Naive B cell (primary cell): ENCODE measurements around the gene IFNA16. TPM values are rescaled to one million over a fixed set of nuclear protein-coding genes. Genes with fewer than 3 reads are reported as not detected.
"Not testable (repeated sequence)": the region's sequence is repeated elsewhere in the genome, so short reads cannot be mapped to it uniquely, and the experiment has no call there.

Source experiments
- ATAC-seq, 2 donors: fragments of 150-1000 bp; cut with Tn5 transposase; 2 replicates each; pipeline ENCODE4 v1.10.0; 2021; ENCODE audit warnings: low read depth in 2 of 2, mild to moderate bottlenecking in 2 of 2, moderate library complexity in 2 of 2
- DNase-seq: peaks from one replicate; pipeline ENCODE4 v3.0.0; 2022
- H3K27ac Mint-ChIP-seq, 6 donors: one replicate each; pipeline ENCODE4 v1.8.0; 2020 to 2022; ENCODE audit warnings: mild to moderate bottlenecking in 6 of 6, mixed read lengths in 6 of 6, moderate library complexity in 5 of 6, inconsistent platforms in 2 of 6
- H3K27me3 Mint-ChIP-seq, 3 donors: one replicate each; pipeline ENCODE4 v1.8.0; 2021 to 2022; ENCODE audit warnings: mixed read lengths in 3 of 3, mild to moderate bottlenecking in 1 of 3
- H3K36me3 Mint-ChIP-seq, 2 donors: one replicate each; pipeline ENCODE4 v1.8.0; 2020 to 2022; ENCODE audit warnings: mixed read lengths in 2 of 2, inconsistent platforms in 1 of 2, mild to moderate bottlenecking in 1 of 2
- H3K4me1 Mint-ChIP-seq, 3 donors: one replicate each; pipeline ENCODE4 v1.8.0; 2020 to 2022; ENCODE audit warnings: mixed read lengths in 3 of 3, inconsistent platforms in 1 of 3, mild to moderate bottlenecking in 1 of 3, moderate library complexity in 1 of 3
- H3K4me3 Mint-ChIP-seq, 8 donors: one replicate each; pipeline ENCODE4 v1.8.0; 2020 to 2022; ENCODE audit warnings: mild to moderate bottlenecking in 8 of 8, mixed read lengths in 8 of 8, moderate library complexity in 8 of 8, inconsistent platforms in 2 of 8
- H3K9me3 Mint-ChIP-seq, 7 donors: one replicate each; pipeline ENCODE4 v1.8.0; 2020 to 2022; ENCODE audit warnings: mixed read lengths in 7 of 7, mild to moderate bottlenecking in 5 of 7, inconsistent platforms in 2 of 7, moderate library complexity in 1 of 7
- polyA plus RNA-seq, 6 donors: library from polyadenylated mRNA; unstranded; fragments of 300-500 nt; fragmentation: Illumina TruSeq; gene quantifications; one replicate each; pipeline ENCODE4 v1.2.3, GENCODE V29; 2021; ENCODE audit warnings: low read depth in 6 of 6

IFNA16 gene
- polyA plus RNA-seq, 6 donors from 2014 or later = not detected

DNA sequence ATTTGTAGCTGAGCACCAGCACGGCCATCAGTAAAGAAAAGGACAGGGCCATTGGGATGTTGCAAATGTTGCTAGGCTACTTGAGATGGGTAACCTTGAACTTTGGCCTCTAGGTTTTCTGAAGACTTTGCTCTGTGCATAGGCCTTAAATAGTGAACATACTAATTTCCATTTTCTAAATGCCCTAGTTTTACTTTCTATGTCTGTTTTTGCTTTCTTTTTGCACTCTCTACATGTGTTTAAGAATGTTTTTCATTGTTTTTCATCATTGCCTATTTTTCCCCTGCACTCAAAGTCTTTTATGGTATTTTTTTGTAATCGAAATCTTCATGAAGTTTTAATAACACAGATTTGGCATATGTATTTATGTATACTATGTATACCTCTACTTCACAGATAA lies 11.0 kb upstream of the IFNA16 start, which contains the start of gene IFNA17:
IFNA17 (minus strand) TSS at position 101 of the 400 bp plus-strand sequence; CDS start at position 52, 49 bp downstream.
- Mint-ChIP-seq H3K36me3 (no peaks in the 10 kb centered on the region), H3K27ac (peak within 1 kb of the TSS in 1 of 6 donors; percentile 30), H3K4me1 (no peaks in the 10 kb centered on the region), H3K9me3 (peaks cover 0 to under 1% (median 0%) of the 10 kb centered on the region in 7 donors), H3K4me3 (no peak within 1 kb of the TSS), H3K27me3 (peaks cover 0 to 7% (median 5%) of the 10 kb centered on the region in 3 donors)
- ATAC-seq (no peak), DNase-seq (no peak)

DNA sequence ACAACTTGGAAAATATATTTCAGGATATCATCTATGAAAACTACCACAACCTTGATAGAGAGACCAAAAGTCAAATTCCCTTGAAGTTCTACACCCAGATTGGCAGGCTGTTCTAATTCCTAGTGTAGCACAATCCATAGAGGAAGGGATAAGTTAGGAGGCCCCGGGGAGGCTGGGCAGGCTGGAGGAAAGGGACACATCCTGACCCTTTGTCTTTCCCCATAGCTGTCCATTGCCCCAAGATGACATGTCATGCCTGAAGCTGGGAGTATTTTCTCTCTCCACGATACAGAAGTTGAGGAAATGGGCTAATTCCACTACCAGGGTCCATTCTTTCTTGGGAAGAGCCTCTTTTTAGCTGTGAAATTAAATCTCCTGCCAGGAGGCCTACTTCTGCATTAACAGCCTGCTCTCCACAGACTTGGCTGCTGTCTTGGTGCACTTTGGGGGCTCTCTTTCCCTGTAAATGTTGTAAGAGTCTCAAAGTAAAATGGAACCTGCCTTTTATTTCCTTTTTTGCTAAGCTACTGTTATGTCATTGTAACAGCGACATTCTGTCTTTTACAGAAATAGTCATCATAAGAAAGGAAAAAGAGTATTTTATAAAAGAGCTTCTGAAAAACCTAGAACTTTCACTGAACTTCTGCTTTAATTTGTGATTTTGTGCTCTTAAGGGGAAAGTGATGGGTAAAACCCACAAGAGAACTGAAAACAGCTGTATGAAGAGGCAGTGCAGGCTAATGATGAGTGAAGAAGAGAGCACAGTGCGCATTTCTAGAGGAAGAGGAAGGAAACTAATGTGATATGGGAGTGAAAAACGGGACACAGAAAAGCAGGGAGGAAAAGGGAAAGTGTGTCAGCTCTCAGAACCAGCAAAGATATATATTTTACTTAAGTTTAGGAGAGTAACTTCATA lies 3.4 kb downstream of the IFNA16 start:
- peak overlapping the region in 3 of 8 donors; percentile 12 to 45 (median 30) for H3K4me3 Mint-ChIP-seq
- H3K36me3 Mint-ChIP-seq, H3K4me1 Mint-ChIP-seq, H3K9me3 Mint-ChIP-seq, DNase-seq: not testable (repeated sequence)
- ATAC-seq = peak; percentile 54 to 69
- H3K27me3 Mint-ChIP-seq = peaks cover 3 to 12% (median 9%) of the 10 kb centered on the region in 3 donors
- peak overlapping the region in 2 of 6 donors; percentile 16 to 36 for H3K27ac Mint-ChIP-seq

GRCh38 chr9:21212160-21212559 lies 5.0 kb downstream of the IFNA16 start:
- not testable (repeated sequence) for DNase-seq, H3K36me3 Mint-ChIP-seq, H3K4me1 Mint-ChIP-seq, H3K9me3 Mint-ChIP-seq, H3K4me3 Mint-ChIP-seq, ATAC-seq, H3K27ac Mint-ChIP-seq
- peaks cover 0 to 12% (median 7%) of the 10 kb centered on the region in 3 donors for H3K27me3 Mint-ChIP-seq

- not testable (repeated sequence) for H3K36me3 Mint-ChIP-seq, ATAC-seq, DNase-seq, H3K9me3 Mint-ChIP-seq, H3K4me1 Mint-ChIP-seq, H3K27ac Mint-ChIP-seq, H3K4me3 Mint-ChIP-seq, H3K27me3 Mint-ChIP-seq
Observed at GRCh38 chr9:21210782-21211181, 6.3 kb downstream of the IFNA16 start.

- H3K4me3 Mint-ChIP-seq = no peak overlapping the region
- DNase-seq = no peak
- no peak overlapping the region for H3K27ac Mint-ChIP-seq
- H3K27me3 Mint-ChIP-seq = peaks cover 4 to 7% (median 6%) of the 10 kb centered on the region in 3 donors
- H3K9me3 Mint-ChIP-seq = no peaks in the 10 kb centered on the region
- no peaks in the 10 kb centered on the region for H3K36me3 Mint-ChIP-seq
- no peak for ATAC-seq
- H3K4me1 Mint-ChIP-seq = peaks cover 2 to 6% (median 4%) of the 10 kb centered on the region in 3 donors
Observed at GRCh38 chr9:21210311-21210710, 6.8 kb downstream of the IFNA16 start.

GRCh38 chr9:21207043-21207442 lies 10.1 kb downstream of the IFNA16 start, which contains the start of gene IFNA10:
Gene IFNA10 (minus strand): TSS chr9:21207143. CDS start chr9:21207097, 46 bp downstream.
- peaks cover 8 to 17% (median 8%) of the 10 kb centered on the region in 3 donors for H3K27me3 Mint-ChIP-seq
- not testable (repeated sequence) for DNase-seq, H3K27ac Mint-ChIP-seq, ATAC-seq, H3K4me1 Mint-ChIP-seq, H3K9me3 Mint-ChIP-seq, H3K4me3 Mint-ChIP-seq, H3K36me3 Mint-ChIP-seq

DNA sequence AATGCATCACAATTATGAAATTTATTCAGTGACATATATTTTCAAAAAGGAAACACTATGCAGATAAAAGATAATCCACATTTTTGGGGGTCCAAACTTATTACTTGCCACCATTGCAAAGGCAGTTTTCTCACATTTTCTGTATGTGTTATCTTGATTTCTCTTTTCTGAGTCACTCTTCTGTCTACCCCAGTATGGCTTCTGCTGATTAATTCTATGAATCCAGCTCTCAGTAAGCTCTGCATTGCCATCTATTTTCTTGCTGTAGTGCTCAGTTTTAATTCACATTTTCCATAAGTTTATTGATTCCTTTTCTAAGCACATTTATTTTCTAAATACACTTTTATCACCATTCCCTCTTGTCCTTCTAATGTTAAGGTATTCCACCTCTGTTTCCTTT lies 11.9 kb downstream of the IFNA16 start:
- Mint-ChIP-seq H3K9me3 (peaks cover 0 to 6% (median 0%) of the 10 kb centered on the region in 7 donors), H3K4me1 (no peaks in the 10 kb centered on the region)
- ATAC-seq = no peak

GRCh38 chr9:21202105-21202504 lies 15.0 kb downstream of the IFNA16 start, which contains the start of gene IFNA7:
Gene IFNA7 (minus strand): TSS chr9:21202205. CDS start chr9:21202165, 40 bp downstream.
- not testable (repeated sequence) for H3K9me3 Mint-ChIP-seq, ATAC-seq, DNase-seq, H3K4me1 Mint-ChIP-seq, H3K4me3 Mint-ChIP-seq, H3K36me3 Mint-ChIP-seq
- H3K27me3 Mint-ChIP-seq = peaks cover 13 to 29% (median 23%) of the 10 kb centered on the region in 3 donors
- H3K27ac Mint-ChIP-seq = peak within 1 kb of the TSS in 1 of 6 donors; percentile 44

More for the DNA sequence above, 11.9 kb downstream of the IFNA16 start:
- Mint-ChIP-seq H3K4me3 (no peak overlapping the region), H3K27ac (no peak overlapping the region), H3K27me3 (peaks cover 13 to 25% (median 22%) of the 10 kb centered on the region in 3 donors), H3K36me3 (no peaks in the 10 kb centered on the region)
- DNase-seq = no peak

DNA sequence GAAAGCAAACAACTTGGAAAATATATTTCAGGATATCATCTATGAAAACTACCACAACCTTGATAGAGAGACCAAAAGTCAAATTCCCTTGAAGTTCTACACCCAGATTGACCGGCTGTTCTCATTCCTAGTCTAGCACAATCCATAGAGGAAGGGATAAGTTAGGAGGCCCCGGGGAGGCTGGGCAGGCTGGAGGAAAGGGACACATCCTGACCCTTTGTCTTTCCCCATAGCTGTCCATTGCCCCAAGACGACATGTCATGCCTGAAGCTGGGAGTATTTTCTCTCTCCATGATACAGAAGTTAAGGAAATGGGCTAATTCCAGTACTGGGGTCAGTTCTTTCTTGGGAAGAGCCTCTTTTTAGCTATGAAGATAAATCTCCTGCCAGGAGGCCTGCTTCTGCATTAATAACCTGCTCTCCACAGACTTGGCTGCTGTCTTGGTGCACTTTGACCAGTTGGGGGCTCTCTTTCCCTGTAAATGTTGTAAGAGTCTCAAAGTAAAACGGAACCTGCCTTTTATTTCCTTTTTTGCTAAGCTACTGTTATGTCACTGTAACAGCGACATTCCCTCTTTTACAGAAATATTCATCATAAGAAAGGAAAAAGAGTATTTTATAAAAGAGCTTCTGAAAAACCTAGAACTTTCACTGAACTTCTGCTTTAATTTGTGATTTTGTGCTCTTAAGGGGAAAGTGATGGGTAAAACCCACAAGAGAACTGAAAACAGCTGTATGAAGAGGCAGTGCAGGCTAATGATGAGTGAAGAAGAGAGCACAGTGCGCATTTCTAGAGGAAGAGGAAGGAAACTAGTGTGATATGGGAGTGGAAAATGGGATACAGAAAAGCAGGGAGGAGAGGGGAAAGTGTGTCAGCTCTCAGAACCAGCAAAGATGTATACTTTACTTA lies 22.0 kb downstream of the IFNA16 start:
- H3K36me3 Mint-ChIP-seq, H3K9me3 Mint-ChIP-seq: not testable (repeated sequence)
- H3K4me1 Mint-ChIP-seq = peaks cover 4 to 10% (median 8%) of the 10 kb centered on the region in 3 donors
- peak overlapping the region in 2 of 6 donors; percentile 21 to 87 for H3K27ac Mint-ChIP-seq
- peaks cover under 1 to 12% (median 9%) of the 10 kb centered on the region in 3 donors for H3K27me3 Mint-ChIP-seq
- ATAC-seq = peak; percentile 90 to 94
- DNase-seq = peak; percentile 33
- H3K4me3 Mint-ChIP-seq = peak overlapping the region in 7 of 8 donors; percentile 16 to 68 (median 55)

DNA sequence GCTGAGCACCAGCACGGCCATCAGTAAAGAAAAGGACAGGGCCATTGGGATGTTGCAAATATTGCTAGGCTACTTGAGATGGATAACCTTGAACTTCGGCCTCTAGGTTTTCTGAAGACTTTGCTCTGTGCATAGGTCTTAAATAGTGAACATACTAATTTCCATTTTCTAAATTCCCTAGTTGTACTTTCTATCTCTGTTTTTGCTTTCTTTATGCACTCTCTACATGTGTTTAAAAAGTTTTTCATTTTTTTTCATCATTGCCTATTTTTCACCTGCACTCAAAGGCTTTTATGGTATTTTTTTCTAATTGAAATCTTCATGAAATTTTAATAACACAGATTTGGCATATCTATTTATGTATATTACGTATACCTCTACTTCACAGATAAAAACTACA lies 29.6 kb downstream of the IFNA16 start, which contains the start of gene IFNA4:
IFNA4 (minus strand) TSS at position 101 of the 400 bp plus-strand sequence; CDS start at position 45, 56 bp downstream.
- not testable (repeated sequence) for H3K27ac Mint-ChIP-seq

GRCh38 chr9:21182810-21183736 lies 34.0 kb downstream of the IFNA16 start:
- not testable (repeated sequence) for H3K27me3 Mint-ChIP-seq, H3K9me3 Mint-ChIP-seq, H3K36me3 Mint-ChIP-seq
- H3K27ac Mint-ChIP-seq = peak overlapping the region in 3 of 6 donors; percentile 48 to 61 (median 56)
- DNase-seq (peak; percentile 29), ATAC-seq (peak; percentile 88 to 94)
- H3K4me1 Mint-ChIP-seq = peaks cover 6 to 15% (median 8%) of the 10 kb centered on the region in 3 donors
- peak overlapping the region in 2 of 8 donors; percentile 24 to 32 for H3K4me3 Mint-ChIP-seq

More for the DNA sequence above, 29.6 kb downstream of the IFNA16 start, which contains the start of gene IFNA4:
- not testable (repeated sequence) for H3K27me3 Mint-ChIP-seq, H3K9me3 Mint-ChIP-seq, H3K4me3 Mint-ChIP-seq, H3K36me3 Mint-ChIP-seq, DNase-seq, ATAC-seq
- peaks cover 6 to 13% (median 8%) of the 10 kb centered on the region in 3 donors for H3K4me1 Mint-ChIP-seq

- Mint-ChIP-seq H3K36me3 (no peaks in the 10 kb centered on the region), H3K27ac (no peak overlapping the region), H3K27me3 (no peaks in the 10 kb centered on the region), H3K9me3 (no peaks in the 10 kb centered on the region), H3K4me3 (no peak overlapping the region), H3K4me1 (peaks cover 0 to under 1% (median 0%) of the 10 kb centered on the region in 3 donors)
- DNase-seq (no peak), ATAC-seq (no peak)
Observed at GRCh38 chr9:21174671-21175070, 42.4 kb downstream of the IFNA16 start.
